K562 (cell line): ENCODE measurements around the gene ARHGAP30. TPM values are rescaled to one million over a fixed set of nuclear protein-coding genes. Genes with fewer than 3 reads are reported as not detected.

Experiments used
- BCOR ChIP-seq: fragments of 450-650 bp; IDR thresholded peaks from 2 replicates; pipeline ENCODE4 v1.6.1; 2016
- CHAMP1 ChIP-seq: fragments of 450-650 bp; IDR thresholded peaks from 2 replicates; pipeline ENCODE4 v1.6.1; 2016; ENCODE audit warnings: mild to moderate bottlenecking
- DNMT1 ChIP-seq: fragments of 450-650 bp; IDR thresholded peaks from 2 replicates; pipeline ENCODE4 v1.6.1; 2016; ENCODE audit warnings: antibody characterized with exemption, mild to moderate bottlenecking
- ERF ChIP-seq: fragments of 450-650 bp; formaldehyde crosslinking; IDR thresholded peaks from 2 replicates; pipeline ENCODE4 v1.4.0; 2020; ENCODE audit warnings: mild to moderate bottlenecking, mixed read lengths
- ETS1 ChIP-seq: conservative IDR thresholded peaks from 2 replicates; pipeline ENCODE4 v1.6.1; 2011; ENCODE audit warnings: low read depth, mild to moderate bottlenecking, low read length; ENCODE audit not compliant: control insufficient read depth
- GATAD2A ChIP-seq: fragments of 450-650 bp; IDR thresholded peaks from 2 replicates; pipeline ENCODE4 v1.6.1; 2017
- HSF4 ChIP-seq: fragments of 250-450 bp; sonication (Bioruptor Pico); IDR thresholded peaks from 2 replicates; pipeline ENCODE4 v2.1.2; 2022; ENCODE audit warnings: mild to moderate bottlenecking, moderate library complexity, borderline replicate concordance
- KDM2B ChIP-seq: fragments of 250-450 bp; sonication (Bioruptor Pico); IDR thresholded peaks from 2 replicates; pipeline ENCODE4 v1.8.0; 2021; ENCODE audit warnings: mild to moderate bottlenecking, moderate library complexity
- MCM5 ChIP-seq: fragments of 450-650 bp; IDR thresholded peaks from 2 replicates; pipeline ENCODE4 v1.6.1; 2016; ENCODE audit warnings: low read depth
- NFATC3 ChIP-seq: fragments of 450-650 bp; IDR thresholded peaks from 2 replicates; pipeline ENCODE4 v1.6.1; 2017; ENCODE audit warnings: mild to moderate bottlenecking
- PML ChIP-seq: IDR thresholded peaks from 2 replicates; pipeline ENCODE4 v1.6.1; 2012; ENCODE audit warnings: low read length, inconsistent platforms
- RAD21 ChIP-seq, 2 experiments: fragments of 250-450 bp in 1 of 2; fragments of 450-650 bp in 1 of 2; sonication (Bioruptor Pico) in 1 of 2; formaldehyde crosslinking in 1 of 2; IDR thresholded peaks in 1 of 2; conservative IDR thresholded peaks in 1 of 2; 2 replicates each; pipeline versions ENCODE4 v1.4.0 to v1.8.0; 2020 to 2022; ENCODE audit warnings: mild to moderate bottlenecking in 2 of 2, moderate library complexity in 1 of 2
- RBM25 ChIP-seq: fragments of 200-400 bp; formaldehyde crosslinking; IDR thresholded peaks from 2 replicates; pipeline ENCODE4 v1.6.1; 2018; ENCODE audit warnings: low read length, low read depth, moderate library complexity; ENCODE audit not compliant: severe bottlenecking
- RFX7 ChIP-seq: fragments of 250-450 bp; sonication (Bioruptor Pico); IDR thresholded peaks from 2 replicates; pipeline ENCODE4 v1.5.1; 2021; ENCODE audit warnings: mild to moderate bottlenecking
- SMARCA4 ChIP-seq: fragments of 450-650 bp; IDR thresholded peaks from 2 replicates; pipeline ENCODE4 v1.6.1; 2016
- SMARCC2 ChIP-seq: fragments of 450-650 bp; IDR thresholded peaks from 2 replicates; pipeline ENCODE4 v1.6.1; 2017; ENCODE audit warnings: antibody characterized with exemption, moderate library complexity, mild to moderate bottlenecking, low read depth
- SRSF9 ChIP-seq: fragments of 200-400 bp; formaldehyde crosslinking; IDR thresholded peaks from 2 replicates; pipeline ENCODE4 v1.6.1; 2017; ENCODE audit warnings: low read depth, low read length, borderline replicate concordance
- ZEB2 ChIP-seq: fragments of 450-650 bp; IDR thresholded peaks from 2 replicates; pipeline ENCODE4 v1.6.1; 2016
- ZKSCAN3 ChIP-seq: fragments of 250-450 bp; sonication (Bioruptor Pico); IDR thresholded peaks from 2 replicates; pipeline ENCODE4 v1.4.0; 2020
- ZNF695 ChIP-seq: fragments of 450-650 bp; formaldehyde crosslinking; IDR thresholded peaks from 2 replicates; pipeline ENCODE4 v1.4.0; 2020; ENCODE audit warnings: mild to moderate bottlenecking, moderate library complexity
- ZNF76 ChIP-seq: fragments of 250-450 bp; sonication (Bioruptor Pico); IDR thresholded peaks from 2 replicates; pipeline ENCODE4 v1.4.0; 2020; ENCODE audit warnings: mild to moderate bottlenecking, moderate library complexity, borderline replicate concordance
- ZNF79 ChIP-seq: fragments of 250-450 bp; sonication (Bioruptor Pico); IDR thresholded peaks from 2 replicates; pipeline ENCODE4 v1.4.0; 2020; ENCODE audit warnings: low read depth, mild to moderate bottlenecking, moderate library complexity
- ZNF830 ChIP-seq: fragments of 250-450 bp; sonication (Bioruptor Pico); IDR thresholded peaks from 2 replicates; pipeline ENCODE4 v1.5.0; 2021; ENCODE audit warnings: mild to moderate bottlenecking
- polyA plus RNA-seq, 8 experiments: library from polyadenylated mRNA; depleted of rRNA in 4 of 8; stranded (reverse) in 5 of 8; unstranded in 3 of 8; fragments of >200 nt; fragmentation: Nextera tagmentation in 2 of 8; fragmentation: Illumina TruSeq in 1 of 8; extraction: Ambion mirVana in 2 of 8; extraction: Trizol in 1 of 8; gene quantifications; 2 replicates each; pipeline versions ENCODE4 v1.2.1 to v1.2.3, GENCODE V29; 2011 to 2014; ENCODE audit warnings: inconsistent platforms in 1 of 8, missing spikeins in 1 of 8
- total RNA-seq, 7 experiments: library from RNA; depleted of rRNA in 6 of 7; stranded (reverse); fragments of >200 nt in 6 of 7; fragmentation: Illumina TruSeq in 2 of 7; extraction: Trizol in 2 of 7; gene quantifications; 2 replicates each; pipeline versions ENCODE4 v1.2.1 to v1.2.3, GENCODE V29; 2011 to 2021; ENCODE audit warnings: low replicate concordance in 1 of 7
- TF ChIP-seq, protein P1 (sequence below): fragments of 250-450 bp; sonication (Bioruptor Pico); IDR thresholded peaks from 2 replicates; pipeline ENCODE4 v1.8.0; 2021; ENCODE audit warnings: mild to moderate bottlenecking, moderate library complexity
- TF ChIP-seq, protein P2 (sequence below): sonication (generic); IDR thresholded peaks from 2 replicates; pipeline ENCODE4 v1.6.1; 2016

ARHGAP30 gene
- total and polyA plus RNA-seq, 9 of the 15 experiments (the other 6 are each of a cell fraction or from before 2014, with no cell fraction given), result 0.01 to 0.73 (median 0.12) TPM

- TF ChIP-seq CHAMP1 (no peak), ERF (CRISPR knock-in tag) (0 out of 2 replicates have a peak, but pooled peaks have one; percentile 80), ZKSCAN3 (no peak), PML (peak; percentile 78), SMARCC2 (no peak), BCOR (0 out of 2 replicates have a peak, but pooled peaks have one; percentile 9), RAD21 (CRISPR knock-in tag; conservative IDR thresholded peaks at IDR 0.05 in 1 of 2, IDR thresholded peaks at IDR 0.05 in 1 of 2) (no peak), ZEB2 (no peak), ETS1 (peak; percentile 77), ZNF76 (no peak), SMARCA4 (no peak), ZNF830 (peak; percentile 61; the same call in 1 of the 2 replicates), DNMT1 (no peak), GATAD2A (no peak), SRSF9 (no peak), RBM25 (no peak), RFX7 (CRISPR knock-in tag) (no peak), ZNF79 (CRISPR knock-in tag) (no peak), KDM2B (CRISPR knock-in tag) (no peak), ZNF695 (CRISPR knock-in tag) (no peak), HSF4 (CRISPR knock-in tag) (no peak), NFATC3 (no peak), MCM5 (no peak)
- TF ChIP-seq, protein P1, sequence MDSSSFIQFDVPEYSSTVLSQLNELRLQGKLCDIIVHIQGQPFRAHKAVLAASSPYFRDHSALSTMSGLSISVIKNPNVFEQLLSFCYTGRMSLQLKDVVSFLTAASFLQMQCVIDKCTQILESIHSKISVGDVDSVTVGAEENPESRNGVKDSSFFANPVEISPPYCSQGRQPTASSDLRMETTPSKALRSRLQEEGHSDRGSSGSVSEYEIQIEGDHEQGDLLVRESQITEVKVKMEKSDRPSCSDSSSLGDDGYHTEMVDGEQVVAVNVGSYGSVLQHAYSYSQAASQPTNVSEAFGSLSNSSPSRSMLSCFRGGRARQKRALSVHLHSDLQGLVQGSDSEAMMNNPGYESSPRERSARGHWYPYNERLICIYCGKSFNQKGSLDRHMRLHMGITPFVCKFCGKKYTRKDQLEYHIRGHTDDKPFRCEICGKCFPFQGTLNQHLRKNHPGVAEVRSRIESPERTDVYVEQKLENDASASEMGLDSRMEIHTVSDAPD (CRISPR knock-in tag), result no peak
- TF ChIP-seq, protein P2, sequence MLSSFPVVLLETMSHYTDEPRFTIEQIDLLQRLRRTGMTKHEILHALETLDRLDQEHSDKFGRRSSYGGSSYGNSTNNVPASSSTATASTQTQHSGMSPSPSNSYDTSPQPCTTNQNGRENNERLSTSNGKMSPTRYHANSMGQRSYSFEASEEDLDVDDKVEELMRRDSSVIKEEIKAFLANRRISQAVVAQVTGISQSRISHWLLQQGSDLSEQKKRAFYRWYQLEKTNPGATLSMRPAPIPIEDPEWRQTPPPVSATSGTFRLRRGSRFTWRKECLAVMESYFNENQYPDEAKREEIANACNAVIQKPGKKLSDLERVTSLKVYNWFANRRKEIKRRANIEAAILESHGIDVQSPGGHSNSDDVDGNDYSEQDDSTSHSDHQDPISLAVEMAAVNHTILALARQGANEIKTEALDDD, result 0 out of 2 replicates have a peak, but pooled peaks have one; percentile 65
Observed at GRCh38 chr1:161117759-161118581, 48.3 kb upstream of the ARHGAP30 start, which contains the start of the genes NIT1 and PFDN2 (continued).
